Measurements from ENCODE around the gene NAA25.
"Not testable (repeated sequence)": the region's sequence is repeated elsewhere in the genome, so short reads cannot be mapped to it uniquely, and the experiment has no call there.

NAA25 gene

GRCh38 chr12:112049351-112049750 lies 59.2 kb downstream of the NAA25 start:
- no peak for DNase-seq

GRCh38 chr12:112046003-112046402 lies 62.6 kb downstream of the NAA25 start:
- no peak for DNase-seq

- not testable (repeated sequence) for DNase-seq
Observed at GRCh38 chr12:112036614-112037013, 72.0 kb downstream of the NAA25 start.

- DNase-seq, result no peak
Observed at GRCh38 chr12:112035219-112035785, 73.3 kb downstream of the NAA25 start.

GRCh38 chr12:112032292-112032691 lies 76.3 kb downstream of the NAA25 start:
- DNase-seq, result no peak

GRCh38 chr12:112031472-112031871 lies 77.1 kb downstream of the NAA25 start:
- DNase-seq, result no peak

- DNase-seq, result no peak
Observed at GRCh38 chr12:112029301-112029700, 79.3 kb downstream of the NAA25 start.

GRCh38 chr12:112025808-112026375 lies 82.7 kb downstream of the NAA25 start:
- no peak for DNase-seq

- DNase-seq, result no peak
Observed at GRCh38 chr12:112023759-112024396, 84.7 kb downstream of the NAA25 start.

GRCh38 chr12:112022241-112023016 lies 86.2 kb downstream of the NAA25 start:
- no peak for DNase-seq

- DNase-seq, result no peak
Observed at GRCh38 chr12:112020947-112021457, 87.6 kb downstream of the NAA25 start.

GRCh38 chr12:112018571-112019237 lies 89.9 kb downstream of the NAA25 start:
- no peak for DNase-seq

GRCh38 chr12:112017041-112017440 lies 91.5 kb downstream of the NAA25 start:
- DNase-seq, result no peak

- DNase-seq, result no peak
Observed at GRCh38 chr12:112015938-112016337, 92.6 kb downstream of the NAA25 start.

- peak; percentile 74 for DNase-seq
Observed at GRCh38 chr12:112013601-112014402, 94.8 kb downstream of the NAA25 start.

GRCh38 chr12:112012775-112013600 lies 95.6 kb downstream of the NAA25 start, which contains the start of the genes ERP29 and TMEM116:
Gene ERP29 (plus strand): TSS chr12:112013426. CDS start chr12:112013466, 40 bp downstream.
Gene TMEM116 (minus strand): TSS chr12:112013165. CDS start chr12:112005270, 7,895 bp downstream.
- peak; percentile 100 for DNase-seq

- DNase-seq, result no peak
Observed at GRCh38 chr12:112011685-112012084, 96.9 kb downstream of the NAA25 start.

- no peak for DNase-seq
Observed at GRCh38 chr12:112010415-112011344, 97.9 kb downstream of the NAA25 start.

GRCh38 chr12:112009596-112009995 lies 99.0 kb downstream of the NAA25 start:
- not testable (repeated sequence) for DNase-seq

GRCh38 chr12:112008918-112009317 lies 99.7 kb downstream of the NAA25 start:
- no peak for DNase-seq

Data from stimulated activated naive CD4-positive, alpha-beta T cell treated with Interleukin-2 at 50 U/mL for 16 hours (primary cell).